Measurements from ENCODE around the gene EVI5.
A peak's percentile ranks its signal among the peaks of the same experiment; 100 is the strongest.
"Not testable (repeated sequence)": the region's sequence is repeated elsewhere in the genome, so short reads cannot be mapped to it uniquely, and the experiment has no call there.

Gene EVI5

DNA sequence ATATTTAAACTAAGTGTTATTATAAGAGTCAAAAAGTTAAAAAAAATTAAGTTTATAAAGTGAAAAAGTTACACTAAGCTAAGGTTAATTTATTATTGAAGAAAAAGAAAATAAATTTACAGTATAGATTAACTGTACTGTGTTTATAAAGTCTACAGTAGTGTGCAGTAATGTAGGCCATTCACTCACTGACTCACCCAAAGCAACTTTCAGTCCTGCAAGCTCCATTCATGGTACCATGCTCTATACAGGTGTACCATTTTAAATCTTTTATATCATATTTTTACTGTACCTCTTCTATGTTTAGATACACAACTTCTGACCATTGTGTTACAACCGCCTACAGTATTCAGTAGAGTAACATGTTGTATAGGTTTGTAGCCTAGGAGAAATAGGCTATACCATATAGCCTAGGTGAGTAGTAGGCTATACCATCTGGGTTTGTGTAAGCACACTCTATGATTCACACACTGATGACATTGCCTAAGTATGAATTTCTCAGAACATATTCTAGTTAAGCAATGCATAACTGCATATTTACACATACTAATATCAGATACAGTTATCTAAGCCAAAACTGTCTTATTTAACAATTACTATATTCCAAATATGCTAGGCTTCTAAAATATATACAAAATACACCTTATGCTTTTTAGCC lies 217.6 kb downstream of the EVI5 start:
- DNase-seq: no peak

DNA sequence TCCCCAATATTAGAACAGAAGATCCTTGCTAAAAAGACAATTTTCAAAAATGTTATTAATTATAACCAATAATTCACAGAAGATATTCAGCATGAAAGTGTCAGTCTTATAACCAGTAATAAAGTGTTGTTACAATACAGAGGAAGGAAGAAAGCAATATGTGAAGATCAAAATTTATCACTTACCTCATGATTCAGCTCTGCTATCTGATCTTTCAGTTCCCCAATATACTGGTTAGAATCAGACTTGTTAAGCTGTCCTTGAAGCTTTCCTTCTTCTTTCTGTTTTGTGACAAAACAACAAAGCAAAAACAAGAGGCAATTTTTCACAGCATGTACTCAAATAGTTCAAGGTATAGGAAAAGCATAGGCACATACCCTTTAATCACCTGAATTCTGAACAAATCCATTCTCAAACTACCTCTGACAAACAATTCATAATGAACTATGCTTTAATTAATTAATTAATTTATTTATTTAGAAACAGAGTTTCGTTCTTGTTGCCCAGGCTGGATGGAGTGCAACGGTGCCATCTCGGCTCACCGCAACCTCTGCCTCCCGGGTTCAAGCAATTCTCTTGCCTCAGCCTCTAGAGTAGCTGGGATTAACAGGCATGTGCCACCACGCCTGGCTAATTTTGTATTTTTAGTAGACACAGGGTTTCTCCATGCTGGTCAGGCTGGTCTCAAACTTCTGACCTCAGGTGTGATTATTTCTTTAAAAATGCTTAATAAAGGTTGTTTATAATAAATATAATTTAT lies 221.3 kb downstream of the EVI5 start:
- no peak for DNase-seq

DNA sequence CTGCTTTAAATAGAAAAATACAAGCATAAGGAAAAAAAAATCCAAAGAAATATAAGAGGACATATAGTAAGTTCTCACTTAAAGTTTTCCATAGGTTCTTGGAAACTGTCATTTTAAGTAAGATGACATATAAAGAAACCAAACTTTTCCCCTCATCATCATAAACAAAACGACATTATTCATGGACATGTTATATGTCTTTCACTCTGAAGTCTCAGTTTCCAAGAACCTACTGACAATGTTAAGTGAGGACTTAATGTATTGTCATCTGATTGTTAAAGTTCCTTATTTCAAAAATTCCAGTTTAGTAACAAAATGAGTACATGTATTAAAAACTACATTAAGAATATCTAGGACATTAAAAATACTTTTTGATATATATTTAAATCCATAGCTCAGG lies 228.6 kb downstream of the EVI5 start:
- DNase-seq: no peak

DNA sequence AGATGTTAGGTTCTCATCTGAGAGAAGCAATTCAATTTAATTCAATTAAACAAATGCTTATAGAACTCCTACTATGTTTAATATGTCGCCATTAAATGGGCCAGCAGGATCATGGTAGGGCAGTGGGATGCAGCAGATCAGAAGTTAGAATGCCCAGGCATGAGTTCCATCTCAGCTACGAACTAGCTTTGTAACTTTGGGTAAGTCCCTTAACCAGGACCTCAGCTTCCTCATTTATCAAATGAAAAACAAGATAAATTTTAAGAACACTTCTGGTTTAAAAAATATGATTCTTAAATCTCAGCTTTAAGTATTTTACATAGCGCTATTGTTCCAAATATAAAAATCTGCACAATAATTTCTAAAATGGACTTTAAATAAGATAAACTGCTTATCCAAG lies 230.7 kb downstream of the EVI5 start:
- DNase-seq: no peak

DNA sequence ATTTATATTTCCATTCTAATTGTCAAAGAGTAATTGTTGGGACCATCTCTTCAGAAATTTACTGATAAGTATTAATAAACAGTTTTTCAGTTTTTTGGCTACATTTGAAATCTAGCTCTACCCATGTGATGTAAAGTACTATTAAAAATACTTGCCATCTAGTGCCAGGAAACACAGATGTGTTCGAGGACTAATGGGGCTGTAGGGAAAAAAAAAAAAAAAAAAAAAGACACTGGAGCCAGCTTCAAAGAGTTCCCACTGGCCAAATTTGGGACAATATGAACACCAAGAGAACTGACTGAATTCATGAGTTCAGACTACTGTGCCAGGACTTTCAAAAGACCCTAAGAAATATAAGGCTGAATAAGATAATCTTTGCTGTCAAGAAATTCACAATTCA lies 233.0 kb downstream of the EVI5 start:
- no peak for DNase-seq

DNA sequence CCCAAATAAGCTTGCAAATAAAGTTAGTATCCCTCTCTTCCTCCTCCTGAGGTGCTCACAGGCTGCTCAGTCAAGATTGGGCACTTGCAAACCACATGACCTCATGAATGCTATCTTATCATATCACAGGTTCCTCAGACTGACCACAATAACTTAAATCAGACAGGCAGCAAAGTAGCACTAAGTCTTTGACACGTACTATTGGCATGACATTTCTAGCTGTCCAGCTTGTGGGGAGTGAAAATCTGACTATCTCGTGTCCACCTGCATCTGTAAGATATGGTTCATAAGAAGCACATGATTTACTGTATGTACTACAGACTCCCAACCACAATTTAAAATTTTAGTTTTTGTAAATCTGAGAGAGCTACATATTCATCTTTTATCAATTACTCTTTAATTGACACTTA lies 240.1 kb downstream of the EVI5 start:
- DNase-seq: no peak

DNA sequence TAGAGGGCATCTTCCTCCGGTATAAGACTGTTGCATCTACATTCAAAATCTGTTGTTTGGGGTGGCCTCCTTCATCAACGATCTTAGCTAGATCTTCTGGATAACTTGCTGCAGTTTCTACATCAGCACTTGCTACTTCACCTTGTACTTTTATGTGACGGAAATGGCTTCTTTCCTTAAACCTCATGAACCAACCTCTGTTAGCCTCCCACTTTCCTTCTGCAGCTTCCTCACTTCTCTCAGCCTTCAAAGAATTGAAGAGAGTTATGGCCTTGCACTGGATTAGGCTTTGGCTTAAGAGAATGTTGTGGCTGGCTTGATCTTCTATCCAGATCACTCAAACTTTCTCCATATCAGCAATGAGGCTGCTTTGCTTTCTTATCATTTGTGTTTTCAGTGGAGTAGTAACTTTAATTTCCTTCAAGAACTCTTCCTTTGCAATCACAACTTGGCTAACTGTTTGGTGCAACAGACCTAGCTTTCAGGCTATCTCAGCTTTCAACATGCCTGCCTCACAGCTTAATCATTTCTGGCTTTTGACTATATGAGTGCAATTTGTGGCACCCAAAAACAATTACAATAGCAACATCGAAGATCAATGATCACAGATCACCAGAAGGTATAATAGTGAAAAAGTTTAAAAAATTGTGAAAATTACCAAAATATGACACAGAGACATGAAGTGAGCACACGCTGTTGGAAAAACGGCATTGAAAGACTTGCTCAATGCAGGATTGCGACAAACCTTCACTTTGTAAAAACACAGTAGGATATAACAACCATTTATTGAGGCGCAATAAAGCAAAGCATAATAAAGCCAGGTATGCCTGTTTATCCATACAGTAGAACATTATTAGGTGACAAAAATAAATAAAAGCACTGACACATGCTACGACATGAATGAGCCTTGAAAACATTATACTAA lies 241.5 kb downstream of the EVI5 start:
- no peak for DNase-seq

DNA sequence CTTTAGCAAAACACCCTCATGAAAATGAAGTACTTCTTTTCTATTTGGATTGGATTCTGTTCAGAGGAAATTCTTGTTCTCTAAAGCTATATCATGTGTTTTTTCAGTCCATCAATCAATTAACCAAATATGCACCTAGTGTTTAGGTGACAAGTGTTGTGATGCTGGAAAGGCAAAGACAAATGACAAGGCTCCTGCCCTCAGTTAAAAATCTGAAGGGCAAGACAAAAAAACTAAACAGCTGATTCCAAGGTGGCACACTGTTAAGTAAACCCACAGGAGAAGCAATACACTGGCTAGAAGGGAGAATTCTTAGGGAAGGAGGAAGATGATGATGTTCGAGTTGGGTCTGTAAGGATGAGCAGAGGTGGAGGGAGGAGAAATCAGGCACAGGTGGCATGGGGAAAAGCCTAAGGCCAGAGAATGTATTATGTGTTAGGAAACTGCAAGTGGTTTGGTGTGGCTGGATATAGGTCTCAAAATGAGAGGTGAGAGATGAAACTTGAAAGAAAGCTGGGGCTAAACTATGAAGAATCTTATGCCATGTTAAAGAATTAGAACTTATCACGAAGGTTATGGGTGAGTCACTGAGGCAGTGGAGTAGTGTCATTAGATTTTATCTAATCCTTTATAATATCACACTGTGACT lies 246.4 kb downstream of the EVI5 start:
- DNase-seq: peak; percentile 35

DNA sequence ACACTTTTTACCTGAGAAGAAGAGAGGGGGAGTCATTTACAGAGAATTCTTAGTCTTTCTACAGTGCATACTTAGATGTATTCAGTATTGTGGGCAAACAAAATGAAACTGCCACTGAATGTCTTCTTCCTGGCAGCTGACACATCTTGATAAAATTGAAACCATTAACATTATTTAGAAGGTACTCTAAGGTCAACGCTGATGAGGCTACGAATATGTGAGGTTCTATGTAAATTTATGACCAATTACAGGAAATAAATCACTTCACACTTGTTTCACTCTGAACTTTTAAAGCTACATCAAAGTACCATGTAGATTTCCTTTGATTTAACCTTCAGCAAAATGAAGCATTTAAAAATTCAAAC lies 246.9 kb downstream of the EVI5 start:
- no peak for DNase-seq

DNA sequence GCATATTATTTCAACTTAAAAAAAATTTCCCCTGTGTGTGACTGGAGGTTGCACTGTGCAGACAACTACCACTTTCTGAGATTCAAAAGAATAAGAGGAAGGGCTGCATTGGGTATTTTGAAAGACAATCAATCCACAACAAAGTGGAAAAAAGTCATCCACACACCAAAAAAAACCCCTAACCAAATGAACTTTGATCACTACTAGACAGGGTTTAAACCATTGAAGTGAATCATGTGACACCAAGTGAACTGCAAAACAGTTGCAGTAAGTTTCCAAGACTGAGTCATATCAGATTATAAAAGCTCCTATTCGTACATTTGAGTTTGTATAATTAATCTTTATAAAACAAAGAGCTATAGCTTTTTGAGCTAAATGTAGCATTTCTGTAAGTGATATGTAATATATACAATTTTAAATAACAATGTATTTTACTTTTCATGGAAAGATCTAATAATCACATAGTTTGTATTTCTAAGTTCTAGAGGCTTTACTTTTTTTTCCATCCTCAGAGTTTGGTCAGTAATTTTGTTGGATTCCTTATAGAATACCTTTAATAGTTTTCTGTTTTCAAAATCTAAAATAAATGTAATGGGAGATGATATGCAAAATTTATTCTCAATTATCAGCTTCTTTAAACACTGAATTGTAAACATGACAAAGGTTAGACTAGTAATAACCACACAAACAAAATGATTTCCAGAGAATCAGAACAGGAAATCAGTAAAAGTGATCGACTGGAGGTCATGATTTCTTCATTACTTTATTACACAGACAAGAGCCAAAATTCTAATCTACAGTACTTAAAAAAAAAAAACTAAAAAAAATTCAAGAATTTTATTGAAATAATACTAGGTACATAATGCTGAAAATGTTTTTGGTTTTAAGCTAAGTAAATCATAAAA lies 247.7 kb downstream of the EVI5 start:
- DNase-seq: no peak

DNA sequence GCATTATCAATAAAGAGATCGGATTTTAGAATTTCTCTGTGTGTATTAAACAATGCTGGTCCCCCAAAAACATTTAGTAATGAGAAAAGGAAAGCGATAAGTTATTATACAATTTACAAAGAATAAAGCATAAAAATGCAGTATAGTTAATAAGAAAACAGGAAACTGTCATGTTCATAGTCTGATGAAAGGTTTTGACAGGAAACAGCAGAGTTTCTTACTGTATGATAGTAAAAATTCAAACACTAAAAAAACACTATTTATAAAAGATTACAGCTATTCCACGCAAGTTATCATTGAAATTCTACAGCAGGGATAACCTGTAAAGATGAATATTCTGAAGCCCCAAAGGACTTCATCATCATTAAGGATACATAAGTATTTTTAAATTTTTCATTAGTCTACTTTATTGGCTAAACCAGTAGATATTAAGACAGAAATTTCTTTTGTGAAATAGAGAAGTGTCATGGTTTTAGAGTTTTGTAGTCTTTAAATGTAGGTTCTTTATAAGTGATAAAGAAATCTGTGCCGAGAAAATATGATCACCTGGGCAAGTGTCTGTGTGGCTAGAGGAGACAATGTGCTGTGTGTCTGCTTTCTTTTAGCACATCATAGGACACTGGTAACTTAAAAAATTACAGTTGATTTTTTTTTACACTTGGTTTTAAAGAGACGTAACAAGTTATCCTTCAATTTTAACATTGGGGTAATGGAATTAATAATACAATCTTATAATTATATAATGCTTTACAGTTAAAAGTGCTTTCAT lies 248.5 kb downstream of the EVI5 start:
- DNase-seq: no peak

DNA sequence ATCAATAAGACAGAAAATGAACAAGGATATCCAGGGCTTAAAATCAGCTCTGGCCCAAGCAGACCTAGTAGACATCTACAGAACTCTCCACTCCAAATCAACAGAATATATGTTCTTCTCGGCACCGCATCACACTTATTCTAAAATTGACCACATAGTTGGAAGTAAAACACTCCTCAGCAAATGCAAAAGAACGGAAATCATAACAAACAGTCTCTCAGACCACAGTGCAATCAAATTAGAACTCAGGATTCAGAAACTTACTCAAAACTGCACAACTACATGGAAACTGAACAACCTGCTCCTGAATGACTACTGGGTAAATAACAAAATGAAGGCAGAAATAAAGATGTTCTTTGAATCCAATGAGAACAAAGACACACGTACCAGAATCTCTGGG lies 252.5 kb downstream of the EVI5 start:
- DNase-seq: not testable (repeated sequence)

DNA sequence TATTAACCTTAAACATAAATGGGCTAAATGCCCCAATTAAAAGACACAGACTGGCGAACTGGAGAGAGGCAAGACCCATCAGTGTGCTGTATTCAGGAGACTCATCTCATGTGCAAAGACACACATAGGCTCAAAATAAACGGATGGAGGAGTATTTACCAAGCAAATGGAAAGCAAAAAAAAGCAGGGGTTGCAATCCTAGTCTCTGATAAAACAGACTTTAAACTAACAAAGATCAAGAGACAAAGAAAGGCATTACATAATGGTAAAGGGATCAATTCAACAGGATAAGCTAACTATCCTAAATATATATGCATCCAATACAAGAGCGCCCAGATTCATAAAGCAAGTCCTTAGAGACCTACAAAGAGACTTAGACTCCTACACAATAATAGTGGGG lies 253.0 kb downstream of the EVI5 start:
- DNase-seq: not testable (repeated sequence)

DNA sequence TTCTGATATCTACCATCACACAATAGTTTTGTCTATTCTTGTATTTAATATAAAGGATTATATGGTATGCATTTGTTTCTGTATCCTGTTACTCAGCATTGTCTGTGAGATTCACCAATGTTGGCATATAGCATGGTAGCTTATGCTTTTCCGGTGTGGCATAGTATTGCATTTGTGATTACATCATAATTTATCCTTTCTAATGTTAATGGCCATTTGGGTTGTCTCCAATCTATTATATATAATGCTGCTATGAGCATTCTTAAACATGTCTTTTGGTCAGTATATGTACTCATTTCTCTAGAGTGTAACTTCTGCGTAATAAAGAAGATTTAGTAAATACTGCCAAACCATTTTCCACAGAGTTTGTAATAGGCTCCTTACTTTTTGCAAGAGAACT lies 257.2 kb downstream of the EVI5 start:
- no peak for DNase-seq

DNA sequence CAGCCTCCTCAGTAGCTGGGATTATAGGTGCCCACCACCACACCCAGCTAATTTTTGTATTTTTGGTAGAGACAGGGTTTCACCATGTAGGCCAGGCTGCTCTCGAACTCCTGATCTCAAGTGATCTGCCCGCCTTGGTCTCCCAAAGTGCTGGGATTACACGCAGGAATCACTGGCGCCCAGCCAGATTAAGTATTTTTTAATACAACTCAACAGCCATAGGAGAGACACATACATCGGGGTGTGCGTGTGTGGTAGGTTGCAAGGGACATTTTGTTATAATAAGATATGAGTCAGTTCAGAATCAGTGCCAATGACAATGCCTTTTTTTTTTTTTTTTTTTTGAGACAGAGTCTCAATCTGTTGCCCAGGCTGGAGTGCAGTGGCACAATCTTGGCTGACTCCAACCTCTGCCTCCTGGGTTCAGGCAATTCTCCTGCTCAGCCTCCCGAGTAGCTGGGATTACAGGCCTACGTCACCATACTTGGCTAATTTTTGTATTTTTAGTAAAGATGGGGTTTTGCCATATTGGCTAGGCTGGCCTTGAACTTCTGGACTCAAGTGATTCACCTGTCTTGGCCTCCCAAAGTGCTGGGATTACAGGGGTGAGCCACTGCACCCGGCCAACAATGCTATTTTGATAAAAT lies 259.8 kb downstream of the EVI5 start:
- not testable (repeated sequence) for DNase-seq

DNA sequence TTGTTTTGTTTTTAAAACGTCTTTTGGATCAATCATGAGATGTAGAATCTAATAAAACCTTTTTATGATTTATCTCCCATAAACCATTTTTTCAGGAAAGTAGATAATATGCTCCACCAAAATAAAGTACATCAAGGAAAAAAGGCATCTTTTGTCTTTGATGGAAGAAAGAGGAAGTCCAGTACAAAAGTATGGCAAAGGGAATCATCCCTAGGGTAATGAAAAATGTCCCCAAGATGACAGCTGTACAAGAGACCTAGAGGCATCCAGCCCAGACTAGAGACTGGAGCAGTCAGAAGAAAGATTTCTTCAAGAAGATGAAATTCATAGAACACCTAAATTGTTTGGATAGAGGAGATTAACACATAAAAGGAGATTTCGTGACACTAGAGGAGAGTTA lies 265.9 kb downstream of the EVI5 start:
- DNase-seq: no peak

DNA sequence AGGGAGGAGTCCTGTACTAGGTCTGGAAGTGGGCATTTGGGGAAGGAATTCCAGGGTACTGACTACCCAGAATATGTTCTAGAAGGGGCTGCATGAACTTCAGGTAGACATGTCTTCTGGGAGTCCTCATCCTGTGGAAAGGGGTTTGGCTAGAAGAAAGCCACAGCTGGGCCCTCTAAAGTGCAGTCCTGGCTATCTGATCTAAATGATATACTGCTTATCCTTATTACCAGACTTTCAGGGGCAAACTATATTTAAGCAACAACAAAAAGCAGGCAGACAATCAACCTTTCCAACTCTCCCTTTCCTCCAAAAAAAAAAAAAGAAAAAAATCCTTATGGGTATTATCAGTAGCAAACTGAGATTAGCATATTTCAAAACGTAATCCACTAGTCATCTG lies 268.3 kb downstream of the EVI5 start:
- no peak for DNase-seq

DNA sequence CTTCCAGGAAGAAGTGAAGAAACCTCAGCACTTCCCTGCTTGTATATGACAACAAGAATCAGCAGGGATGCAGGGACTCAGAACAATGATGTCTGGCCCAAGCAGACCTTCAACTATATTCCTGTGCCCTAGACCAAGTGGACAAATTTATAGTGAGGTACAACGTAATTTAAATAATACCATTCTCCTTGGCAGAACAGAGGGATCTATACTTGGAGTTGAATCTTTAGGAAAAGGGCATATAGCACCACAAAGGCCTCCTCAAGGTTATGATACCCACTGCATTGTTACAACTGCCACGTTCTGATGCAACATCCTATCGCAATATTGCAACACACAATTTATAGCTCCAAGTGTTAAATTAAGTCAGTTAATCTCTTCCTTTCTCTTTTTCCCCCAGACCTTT lies 269.1 kb downstream of the EVI5 start:
- no peak for DNase-seq

DNA sequence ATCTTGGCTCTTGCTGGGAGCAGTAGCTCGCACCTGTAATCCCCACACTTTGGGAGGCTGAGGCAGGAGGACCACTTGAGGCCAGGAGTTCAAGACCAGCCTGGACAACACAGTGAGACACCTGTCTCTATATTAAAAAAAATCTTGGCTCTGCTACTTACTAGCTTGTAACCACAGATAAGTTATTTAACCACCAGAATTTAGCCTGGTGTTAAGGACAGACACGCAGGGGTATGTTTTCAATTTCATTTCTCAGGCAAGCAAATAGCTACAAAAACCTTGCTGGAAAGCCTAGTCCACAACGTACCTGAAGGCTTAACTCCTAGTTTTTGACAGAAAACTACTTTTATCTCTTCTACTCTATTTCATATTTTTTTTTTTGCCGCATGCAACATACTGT lies 273.4 kb downstream of the EVI5 start:
- DNase-seq: no peak

DNA sequence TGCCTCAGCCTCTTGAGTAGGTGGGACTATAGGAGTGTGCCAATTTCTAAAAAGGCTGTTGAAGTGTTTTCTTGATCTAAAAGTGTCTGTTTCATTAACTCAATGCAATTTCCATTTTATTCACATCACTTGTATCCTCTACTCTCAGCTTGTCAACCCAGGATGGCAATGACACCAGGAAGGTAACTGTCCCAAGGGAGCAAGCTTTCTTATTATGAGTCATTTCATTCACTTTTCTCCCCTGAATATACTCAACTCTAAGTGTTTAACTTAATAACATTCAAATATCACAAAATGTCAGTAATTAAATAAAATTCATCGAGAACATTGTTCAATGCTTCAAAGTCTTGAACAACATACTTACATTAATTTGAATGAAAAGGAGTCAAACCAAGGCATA lies 275.3 kb downstream of the EVI5 start:
- DNase-seq: no peak

All from activated naive CD4-positive, alpha-beta T cell treated with anti-CD3 and anti-CD28 coated beads, Interleukin-2, amount 50 U/mL, for 16 hours (primary cell).